ENCODE measurements around the gene CHST8. TPM values are rescaled to one million over a fixed set of nuclear protein-coding genes. Genes with fewer than 3 reads are reported as not detected.

The CHST8 gene
- total RNA-seq, 4 donors from 2014 or later, result 0.39 to 4.4 (median 0.96) TPM

DNA sequence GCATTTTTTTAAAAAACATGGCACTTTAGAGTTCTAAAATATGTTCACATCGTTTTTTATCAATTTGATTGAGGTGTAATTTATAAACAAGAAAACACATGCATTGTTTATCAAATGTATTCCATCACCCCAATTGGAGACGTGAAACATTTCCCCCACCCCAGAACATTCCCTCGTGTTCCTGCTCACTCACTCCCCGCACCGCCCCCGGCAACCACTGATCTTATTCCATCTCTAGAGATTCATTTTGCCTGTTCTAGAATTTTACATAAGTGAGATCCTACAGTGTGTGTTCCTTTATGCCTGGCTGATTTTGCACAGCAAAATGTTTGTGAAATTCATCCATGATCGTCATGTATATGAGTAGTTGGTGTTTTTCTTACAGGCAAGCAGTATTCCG is 124.4 kb downstream of the CHST8 start:
- Histone ChIP-seq H3K4me3 (no peak overlapping the region), H3K36me3 (no peaks in the 10 kb centered on the region), H3K9me3 (no peaks in the 10 kb centered on the region), H3K27me3 (no peaks in the 10 kb centered on the region), H3K4me1 (no peaks in the 10 kb centered on the region), H3K27ac (no peak overlapping the region)
- TF ChIP-seq EP300 (IDR thresholded peaks at IDR 0.05), result no peak
- no peak for DNase-seq (ENCODE audit: low spot score in 2 of 2)
- WGBS, 2 donors, result 73 to 78% methylated on average over 8 of the region's 8 CpGs

DNA sequence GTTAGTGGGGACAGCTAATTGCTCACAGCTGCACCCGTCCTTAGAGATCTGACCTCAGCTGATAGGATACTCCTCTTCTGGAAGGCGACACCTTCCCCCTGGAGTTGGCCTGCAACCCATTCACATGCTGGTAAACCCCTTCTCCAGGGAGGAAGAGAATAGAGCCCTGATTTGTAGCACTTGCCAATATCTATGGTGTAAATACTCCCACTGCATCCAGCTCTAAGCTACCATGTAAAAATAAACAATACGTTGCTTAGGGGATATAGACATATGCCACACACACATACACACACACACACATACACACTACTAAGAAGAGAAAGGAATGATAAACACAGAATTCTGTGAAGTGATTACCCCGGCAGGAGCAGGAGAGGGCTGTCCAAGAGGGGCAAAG is 125.5 kb downstream of the CHST8 start:
- Histone ChIP-seq H3K36me3 (no peaks in the 10 kb centered on the region), H3K9me3 (no peaks in the 10 kb centered on the region), H3K27ac (no peak overlapping the region), H3K4me3 (no peak overlapping the region), H3K4me1 (no peaks in the 10 kb centered on the region), H3K27me3 (no peaks in the 10 kb centered on the region)
- no peak for DNase-seq (ENCODE audit: low spot score in 2 of 2)
- 38 to 66% methylated on average over 4 of the region's 4 CpGs for WGBS, 2 donors
- TF ChIP-seq, protein P1, sequence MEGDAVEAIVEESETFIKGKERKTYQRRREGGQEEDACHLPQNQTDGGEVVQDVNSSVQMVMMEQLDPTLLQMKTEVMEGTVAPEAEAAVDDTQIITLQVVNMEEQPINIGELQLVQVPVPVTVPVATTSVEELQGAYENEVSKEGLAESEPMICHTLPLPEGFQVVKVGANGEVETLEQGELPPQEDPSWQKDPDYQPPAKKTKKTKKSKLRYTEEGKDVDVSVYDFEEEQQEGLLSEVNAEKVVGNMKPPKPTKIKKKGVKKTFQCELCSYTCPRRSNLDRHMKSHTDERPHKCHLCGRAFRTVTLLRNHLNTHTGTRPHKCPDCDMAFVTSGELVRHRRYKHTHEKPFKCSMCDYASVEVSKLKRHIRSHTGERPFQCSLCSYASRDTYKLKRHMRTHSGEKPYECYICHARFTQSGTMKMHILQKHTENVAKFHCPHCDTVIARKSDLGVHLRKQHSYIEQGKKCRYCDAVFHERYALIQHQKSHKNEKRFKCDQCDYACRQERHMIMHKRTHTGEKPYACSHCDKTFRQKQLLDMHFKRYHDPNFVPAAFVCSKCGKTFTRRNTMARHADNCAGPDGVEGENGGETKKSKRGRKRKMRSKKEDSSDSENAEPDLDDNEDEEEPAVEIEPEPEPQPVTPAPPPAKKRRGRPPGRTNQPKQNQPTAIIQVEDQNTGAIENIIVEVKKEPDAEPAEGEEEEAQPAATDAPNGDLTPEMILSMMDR (IDR thresholded peaks at IDR 0.05), result no peak
- TF ChIP-seq POLR2A (IDR thresholded peaks at IDR 0.05), result no peak
- TF ChIP-seq EP300 (IDR thresholded peaks at IDR 0.05), result no peak

DNA sequence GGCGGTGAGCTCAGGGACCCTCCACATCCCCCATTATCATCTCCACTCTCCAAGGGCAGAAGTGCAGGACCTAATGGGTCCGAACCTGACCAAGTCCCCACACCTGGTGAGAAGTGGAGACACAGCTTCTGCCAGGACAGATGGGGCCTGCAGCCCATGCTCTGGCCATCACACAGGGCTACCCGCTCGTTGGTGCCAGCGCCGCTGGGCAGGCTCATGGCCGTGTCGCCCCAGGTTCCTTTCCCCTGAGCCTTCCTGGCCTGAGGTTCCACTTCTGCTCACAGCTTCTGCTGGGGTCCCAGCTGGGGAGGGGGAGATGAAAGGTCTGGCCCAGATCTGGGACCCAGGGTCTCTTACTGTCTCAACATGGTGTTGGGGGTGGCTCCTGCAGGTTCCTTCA is 126.5 kb downstream of the CHST8 start:
- H3K4me3 ChIP-seq, result no peak overlapping the region
- H3K9me3 ChIP-seq, result no peaks in the 10 kb centered on the region
- H3K27ac ChIP-seq, result no peak overlapping the region
- TF ChIP-seq, protein P1 (IDR thresholded peaks at IDR 0.05), result no peak
- no peak for TF ChIP-seq POLR2A (IDR thresholded peaks at IDR 0.05)
- TF ChIP-seq EP300 (IDR thresholded peaks at IDR 0.05), result no peak
- no peaks in the 10 kb centered on the region for H3K27me3 ChIP-seq
- H3K36me3 ChIP-seq, result no peaks in the 10 kb centered on the region
- DNase-seq (ENCODE audit: low spot score in 2 of 2), result no peak
- H3K4me1 ChIP-seq, result no peaks in the 10 kb centered on the region
- WGBS, 2 donors, result 87 to 90% methylated on average over 6 to 8 of the region's 8 CpGs

DNA sequence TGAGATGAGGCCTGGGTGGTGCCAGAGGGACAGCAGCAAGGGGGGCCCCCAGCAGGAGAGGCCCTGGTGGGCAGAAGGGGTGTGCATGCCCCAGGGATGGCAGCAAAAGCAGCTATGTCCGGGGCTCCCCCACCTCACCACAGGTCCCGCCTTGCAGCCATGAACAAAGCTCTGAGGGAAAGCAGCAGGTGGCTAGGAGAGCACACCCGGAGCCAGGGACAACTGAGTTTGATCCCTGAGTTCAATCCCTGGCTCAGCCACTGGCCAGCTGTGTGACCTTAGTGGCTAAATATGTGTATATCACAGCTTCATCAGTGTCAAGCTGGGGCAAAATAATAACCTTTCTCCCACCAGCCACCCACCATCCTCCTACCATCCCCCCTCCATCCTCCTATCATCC is 127.3 kb downstream of the CHST8 start:
- WGBS, 2 donors, result 61% methylated on average over 2 of the region's 3 CpGs; no CpG with 5 or more reads in 1 of the 2 donors
- no peaks in the 10 kb centered on the region for H3K36me3 ChIP-seq
- H3K27me3 ChIP-seq, result no peaks in the 10 kb centered on the region
- TF ChIP-seq POLR2A (IDR thresholded peaks at IDR 0.05), result no peak
- TF ChIP-seq, protein P1 (IDR thresholded peaks at IDR 0.05), result no peak
- no peak for TF ChIP-seq EP300 (IDR thresholded peaks at IDR 0.05)
- DNase-seq (ENCODE audit: low spot score in 2 of 2), result no peak
- no peak overlapping the region for H3K27ac ChIP-seq
- no peaks in the 10 kb centered on the region for H3K9me3 ChIP-seq
- no peaks in the 10 kb centered on the region for H3K4me1 ChIP-seq
- no peak overlapping the region for H3K4me3 ChIP-seq

DNA sequence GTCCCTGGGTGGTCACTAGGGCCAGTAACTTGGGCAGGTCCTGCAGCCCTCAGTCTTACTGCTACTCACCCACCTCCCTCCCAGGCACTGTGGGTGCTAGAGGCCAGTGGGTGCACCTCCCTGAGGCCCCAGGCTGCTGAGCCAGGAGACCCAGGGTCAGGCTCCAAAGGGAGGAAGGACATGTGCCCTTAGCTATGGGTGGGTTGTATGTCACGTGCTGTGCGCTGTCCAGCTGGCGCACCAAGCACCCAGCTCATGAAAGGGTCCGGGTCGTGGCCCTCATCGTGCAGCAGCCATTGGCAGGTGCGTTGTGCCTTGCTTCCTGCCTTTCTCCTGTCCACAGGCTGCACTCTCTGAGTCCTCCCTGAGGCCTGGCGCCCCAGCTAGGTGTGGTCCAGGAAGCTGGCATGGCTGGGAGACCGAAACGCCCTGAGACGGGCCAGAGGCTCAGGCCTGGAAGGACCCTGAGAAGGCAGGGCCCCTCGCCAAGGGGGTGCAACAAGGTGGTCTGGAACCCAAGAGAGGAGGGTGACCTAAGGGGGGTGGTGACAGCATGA is 127.9 kb downstream of the CHST8 start:
- whole genome bisulfite sequencing, 2 donors, result 86 to 87% methylated on average over 12 of the region's 12 CpGs
- Histone ChIP-seq H3K36me3 (no peaks in the 10 kb centered on the region), H3K27ac (no peak overlapping the region), H3K4me1 (no peaks in the 10 kb centered on the region), H3K9me3 (no peaks in the 10 kb centered on the region), H3K4me3 (no peak overlapping the region), H3K27me3 (no peaks in the 10 kb centered on the region)
- TF ChIP-seq POLR2A (IDR thresholded peaks at IDR 0.05), result no peak
- TF ChIP-seq, protein P1 (IDR thresholded peaks at IDR 0.05), result no peak
- TF ChIP-seq EP300 (IDR thresholded peaks at IDR 0.05), result no peak
- no peak for DNase-seq (ENCODE audit: low spot score in 2 of 2)
